Vagina (tissue), 2 donors: ENCODE measurements around the gene GTPBP1. TPM values are rescaled to one million over a fixed set of nuclear protein-coding genes. Genes with fewer than 3 reads are reported as not detected.

Experiments
- DNase-seq, 2 donors: peaks; one replicate each; pipeline ENCODE4 v3.0.0-alpha.2; 2017; ENCODE audit errors: extremely low spot score in 2 of 2
- H3K27ac ChIP-seq: fragments of 200-600 bp; sonication (generic); one replicate; pipeline ENCODE4 v1.5.1; 2019
- H3K27me3 ChIP-seq: fragments of 200-600 bp; sonication (generic); one replicate; pipeline ENCODE4 v1.5.1; 2019
- H3K36me3 ChIP-seq, 2 donors: fragments of 200-600 bp; sonication (generic); one replicate each; pipeline ENCODE4 v1.5.1; 2017 to 2019
- H3K4me1 ChIP-seq: fragments of 200-600 bp; sonication (generic); one replicate; pipeline ENCODE4 v1.5.1; 2019
- H3K4me3 ChIP-seq, 2 donors: fragments of 200-600 bp; sonication (generic); 1 replicate in 1 of 2; 2 replicates in 1 of 2; pipeline ENCODE4 v1.5.1; 2016 to 2019
- H3K9me3 ChIP-seq: fragments of 200-600 bp; sonication (generic); one replicate; pipeline ENCODE4 v1.5.1; 2019
- POLR2A ChIP-seq, 2 donors: fragments of 450-650 bp; IDR thresholded peaks; one replicate each; pipeline ENCODE4 v1.6.1; 2017; ENCODE audit warnings: antibody characterized with exemption in 2 of 2, mild to moderate bottlenecking in 2 of 2, moderate library complexity in 2 of 2
- POLR2AphosphoS5 ChIP-seq, 2 donors: sonication (generic); formaldehyde crosslinking; IDR thresholded peaks; one replicate each; pipeline ENCODE4 v1.9.0; 2017; ENCODE audit warnings: antibody characterized with exemption in 2 of 2, mild to moderate bottlenecking in 2 of 2, low read depth in 1 of 2; ENCODE audit not compliant: insufficient read depth in 1 of 2
- intact Hi-C: fragments of 100-400 bp; cut with DNase I; formaldehyde crosslinking; loops from one replicate; pipeline ENCODE4 v1.15.1; 2023
- total RNA-seq: library from RNA; depleted of rRNA; stranded (reverse); fragments of >200 nt; gene quantifications from one replicate; pipeline ENCODE4 v1.2.3, GENCODE V29; 2016
- TF ChIP-seq, protein P1 (sequence below), 3 experiments: fragments of 450-650 bp in 2 of 3; fragments of 200-600 bp in 1 of 3; sonication (generic) in 1 of 3; IDR thresholded peaks; one replicate each; pipeline ENCODE4 v1.5.1; 2017 to 2019; ENCODE audit warnings: antibody characterized with exemption in 3 of 3, mild to moderate bottlenecking in 2 of 3, moderate library complexity in 2 of 3

The GTPBP1 gene
- total RNA-seq, 1 donor from 2014 or later = 69.5 TPM

DNA sequence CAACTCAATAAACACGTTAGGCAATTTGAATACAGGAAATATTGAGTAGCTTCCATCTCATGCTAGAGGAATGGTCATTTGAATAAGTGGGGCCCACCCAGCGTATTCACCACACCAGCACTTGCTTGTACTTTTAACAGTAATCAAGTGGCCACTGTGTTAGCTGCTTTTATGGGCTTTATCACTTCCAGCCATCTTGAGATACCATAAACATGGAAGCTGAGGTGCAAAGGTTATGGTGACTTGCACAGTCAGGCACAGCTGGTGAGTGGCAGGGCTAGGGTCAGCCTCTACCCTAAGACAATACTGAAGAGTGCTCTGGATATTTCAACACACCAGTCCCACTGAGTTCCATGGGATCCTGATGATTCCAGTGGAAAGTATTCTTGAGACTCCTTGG is 11.7 kb upstream of the GTPBP1 start:
- Histone ChIP-seq H3K36me3 (peaks cover 0 to 5% of the 10 kb centered on the region in 2 donors), H3K9me3 (no peaks in the 10 kb centered on the region), H3K4me1 (peaks cover 48% of the 10 kb centered on the region), H3K27me3 (no peaks in the 10 kb centered on the region), H3K4me3 (no peak overlapping the region), H3K27ac (no peak overlapping the region)
- intact Hi-C loops = no loop called here
- TF ChIP-seq POLR2AphosphoS5 (IDR thresholded peaks at IDR 0.05; ENCODE audit: insufficient read depth in 1 of 2, low read depth in 1 of 2) = no peak
- TF ChIP-seq, protein P1, sequence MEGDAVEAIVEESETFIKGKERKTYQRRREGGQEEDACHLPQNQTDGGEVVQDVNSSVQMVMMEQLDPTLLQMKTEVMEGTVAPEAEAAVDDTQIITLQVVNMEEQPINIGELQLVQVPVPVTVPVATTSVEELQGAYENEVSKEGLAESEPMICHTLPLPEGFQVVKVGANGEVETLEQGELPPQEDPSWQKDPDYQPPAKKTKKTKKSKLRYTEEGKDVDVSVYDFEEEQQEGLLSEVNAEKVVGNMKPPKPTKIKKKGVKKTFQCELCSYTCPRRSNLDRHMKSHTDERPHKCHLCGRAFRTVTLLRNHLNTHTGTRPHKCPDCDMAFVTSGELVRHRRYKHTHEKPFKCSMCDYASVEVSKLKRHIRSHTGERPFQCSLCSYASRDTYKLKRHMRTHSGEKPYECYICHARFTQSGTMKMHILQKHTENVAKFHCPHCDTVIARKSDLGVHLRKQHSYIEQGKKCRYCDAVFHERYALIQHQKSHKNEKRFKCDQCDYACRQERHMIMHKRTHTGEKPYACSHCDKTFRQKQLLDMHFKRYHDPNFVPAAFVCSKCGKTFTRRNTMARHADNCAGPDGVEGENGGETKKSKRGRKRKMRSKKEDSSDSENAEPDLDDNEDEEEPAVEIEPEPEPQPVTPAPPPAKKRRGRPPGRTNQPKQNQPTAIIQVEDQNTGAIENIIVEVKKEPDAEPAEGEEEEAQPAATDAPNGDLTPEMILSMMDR (IDR thresholded peaks at IDR 0.05) = no peak
- TF ChIP-seq POLR2A (IDR thresholded peaks at IDR 0.05) = no peak
- DNase-seq = no peak

GRCh38 chr22:38694940-38695339 is 10.8 kb upstream of the GTPBP1 start:
- Histone ChIP-seq H3K4me1 (peaks cover 57% of the 10 kb centered on the region), H3K9me3 (no peaks in the 10 kb centered on the region), H3K27me3 (no peaks in the 10 kb centered on the region), H3K36me3 (peaks cover 0 to 5% of the 10 kb centered on the region in 2 donors), H3K27ac (no peak overlapping the region), H3K4me3 (no peak overlapping the region)
- intact Hi-C loops = no loop called here
- TF ChIP-seq POLR2A (IDR thresholded peaks at IDR 0.05) (no peak), POLR2AphosphoS5 (IDR thresholded peaks at IDR 0.05; ENCODE audit: insufficient read depth in 1 of 2, low read depth in 1 of 2) (no peak)
- TF ChIP-seq, protein P1 (IDR thresholded peaks at IDR 0.05) = no peak
- DNase-seq = no peak

DNA sequence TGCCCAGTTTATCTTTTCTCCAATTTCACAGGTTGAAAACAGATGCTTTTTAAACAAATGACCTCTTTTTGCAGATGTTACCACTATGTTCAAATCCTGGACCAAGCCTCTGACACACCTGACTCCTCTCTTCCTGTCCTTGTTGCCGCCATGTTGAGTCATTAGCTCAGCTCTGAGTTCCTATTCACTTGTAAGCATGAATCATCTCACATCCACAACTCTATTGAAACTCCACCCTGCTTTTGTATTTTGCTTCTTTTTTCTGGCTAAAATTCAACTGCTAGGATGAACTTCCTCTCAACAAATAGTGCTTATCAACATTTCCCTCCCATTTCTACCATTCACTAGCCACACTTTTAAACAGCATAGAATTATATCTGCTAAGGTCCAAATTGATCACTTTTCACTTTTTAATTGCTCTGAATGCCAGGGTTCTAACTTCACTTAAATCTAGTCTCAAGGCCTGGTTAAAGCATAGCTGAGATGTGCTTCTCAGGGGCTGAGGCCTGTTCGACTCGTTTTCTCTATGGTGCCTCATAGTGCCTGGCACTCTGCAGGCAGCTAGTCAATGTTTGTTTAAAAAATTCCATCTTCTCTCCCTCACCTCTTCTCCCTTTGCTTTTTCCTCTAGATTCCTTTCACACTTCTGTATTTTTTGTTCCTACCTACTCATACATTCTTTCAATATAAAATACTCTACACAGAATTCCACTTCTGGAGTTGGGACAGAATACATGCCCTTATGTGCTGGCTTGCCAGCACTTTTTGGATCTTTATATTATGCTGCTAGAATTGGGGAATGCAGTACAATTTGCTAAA is 8.9 kb upstream of the GTPBP1 start:
- Histone ChIP-seq H3K27me3 (no peaks in the 10 kb centered on the region), H3K4me3 (no peak overlapping the region), H3K4me1 (peaks cover 61% of the 10 kb centered on the region), H3K27ac (peak overlapping the region; percentile 98), H3K9me3 (no peaks in the 10 kb centered on the region), H3K36me3 (peaks cover 0 to 5% of the 10 kb centered on the region in 2 donors)
- intact Hi-C loops = no loop called here
- no peak for DNase-seq
- TF ChIP-seq, protein P1 (IDR thresholded peaks at IDR 0.05) = no peak
- peak in 1 of 2 donors; percentile 92 for TF ChIP-seq POLR2AphosphoS5 (IDR thresholded peaks at IDR 0.05; ENCODE audit: insufficient read depth in 1 of 2, low read depth in 1 of 2)
- no peak for TF ChIP-seq POLR2A (IDR thresholded peaks at IDR 0.05)

DNA sequence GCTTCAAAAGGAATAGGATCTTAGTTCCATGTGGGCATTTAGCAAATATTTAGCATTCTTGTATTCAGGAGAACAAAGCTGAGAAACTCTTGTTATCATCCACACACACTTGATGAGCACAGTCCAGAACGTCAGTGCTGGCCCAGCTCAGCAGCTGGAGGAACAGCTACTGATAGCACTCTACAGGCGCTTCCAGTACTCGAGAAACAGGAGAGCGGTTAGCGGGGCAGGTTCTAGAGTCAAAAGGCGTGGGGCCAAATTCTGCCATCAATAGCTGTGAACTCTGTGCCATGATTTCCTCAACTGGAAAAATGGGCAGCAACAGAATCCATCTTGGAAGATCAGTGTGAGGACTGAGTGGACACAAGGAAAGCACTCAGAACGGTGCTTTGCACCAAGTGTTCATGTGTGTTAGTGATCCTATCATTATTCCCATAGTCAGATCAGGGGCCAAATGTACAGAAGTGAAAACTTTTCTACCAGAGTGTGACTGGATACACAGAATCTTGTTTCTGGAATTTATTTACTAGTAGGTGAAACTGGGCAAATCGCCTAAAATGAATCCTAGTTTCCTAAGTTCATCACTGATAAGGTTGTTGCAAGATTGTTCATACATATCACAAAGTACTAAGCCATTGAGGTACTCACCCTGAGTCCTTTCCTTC is 8.2 kb upstream of the GTPBP1 start:
- no peak overlapping the region for H3K4me3 ChIP-seq
- H3K4me1 ChIP-seq = peaks cover 61% of the 10 kb centered on the region
- peak overlapping the region; percentile 98 for H3K27ac ChIP-seq
- H3K36me3 ChIP-seq = no peaks in the 10 kb centered on the region
- H3K9me3 ChIP-seq = no peaks in the 10 kb centered on the region
- no peak for TF ChIP-seq POLR2A (IDR thresholded peaks at IDR 0.05)
- no peak for TF ChIP-seq POLR2AphosphoS5 (IDR thresholded peaks at IDR 0.05; ENCODE audit: insufficient read depth in 1 of 2, low read depth in 1 of 2)
- TF ChIP-seq, protein P1 (IDR thresholded peaks at IDR 0.05) = no peak
- no peak for DNase-seq
- H3K27me3 ChIP-seq = no peaks in the 10 kb centered on the region
- intact Hi-C loops = no loop called here
